Immature natural killer cell (primary cell): ENCODE measurements around the gene RPL15. TPM values are rescaled to one million over a fixed set of nuclear protein-coding genes. Genes with fewer than 3 reads are reported as not detected.
A peak's percentile ranks its signal among the peaks of the same experiment; 100 is the strongest.

Experiments used
- DNase-seq, 3 donors: peaks; one replicate each; pipeline ENCODE4 v3.0.0; 2022; ENCODE audit warnings: mixed read lengths in 1 of 3
- H3K27ac Mint-ChIP-seq, 6 donors: one replicate each; pipeline ENCODE4 v1.8.0; 2020; ENCODE audit warnings: mixed read lengths in 6 of 6, mild to moderate bottlenecking in 5 of 6, inconsistent platforms in 4 of 6, moderate library complexity in 3 of 6
- H3K27me3 Mint-ChIP-seq, 3 donors: one replicate each; pipeline ENCODE4 v1.8.0; 2020 to 2021; ENCODE audit warnings: low read depth in 3 of 3, mild to moderate bottlenecking in 3 of 3, mixed read lengths in 3 of 3, moderate library complexity in 3 of 3, inconsistent platforms in 1 of 3
- H3K36me3 Mint-ChIP-seq, 3 donors: one replicate each; pipeline ENCODE4 v1.8.0; 2020; ENCODE audit warnings: mixed read lengths in 3 of 3, inconsistent platforms in 2 of 3, mild to moderate bottlenecking in 2 of 3
- H3K4me1 Mint-ChIP-seq, 2 donors: one replicate each; pipeline ENCODE4 v1.8.0; 2020; ENCODE audit warnings: inconsistent platforms in 2 of 2, mild to moderate bottlenecking in 2 of 2, mixed read lengths in 2 of 2, moderate library complexity in 1 of 2
- H3K4me3 Mint-ChIP-seq, 5 donors: one replicate each; pipeline ENCODE4 v1.8.0; 2020; ENCODE audit warnings: mild to moderate bottlenecking in 5 of 5, mixed read lengths in 5 of 5, inconsistent platforms in 3 of 5, moderate library complexity in 3 of 5
- H3K9me3 Mint-ChIP-seq, 6 donors: one replicate each; pipeline ENCODE4 v1.8.0; 2020; ENCODE audit warnings: mild to moderate bottlenecking in 6 of 6, mixed read lengths in 6 of 6, inconsistent platforms in 4 of 6, moderate library complexity in 3 of 6
- polyA plus RNA-seq, 3 donors: library from polyadenylated mRNA; unstranded; fragments of 300-500 nt; fragmentation: Illumina TruSeq; gene quantifications; one replicate each; pipeline ENCODE4 v1.2.3, GENCODE V29; 2021

Gene RPL15
- polyA plus RNA-seq, 3 donors from 2014 or later = 2,712 to 5,031 (median 2,871) TPM

- Mint-ChIP-seq H3K27me3 (peaks cover 0 to 2% (median 0%) of the 10 kb centered on the region in 3 donors), H3K4me1 (peaks cover 17 to 19% of the 10 kb centered on the region in 2 donors), H3K4me3 (no peak overlapping the region), H3K36me3 (peaks cover 3 to 29% (median 12%) of the 10 kb centered on the region in 3 donors), H3K27ac (peak overlapping the region in 1 of 6 donors; percentile 1), H3K9me3 (no peaks in the 10 kb centered on the region)
- no peak for DNase-seq
Measured at GRCh38 chr3:23923786-23924185, 6.9 kb downstream of the RPL15 start.

DNA sequence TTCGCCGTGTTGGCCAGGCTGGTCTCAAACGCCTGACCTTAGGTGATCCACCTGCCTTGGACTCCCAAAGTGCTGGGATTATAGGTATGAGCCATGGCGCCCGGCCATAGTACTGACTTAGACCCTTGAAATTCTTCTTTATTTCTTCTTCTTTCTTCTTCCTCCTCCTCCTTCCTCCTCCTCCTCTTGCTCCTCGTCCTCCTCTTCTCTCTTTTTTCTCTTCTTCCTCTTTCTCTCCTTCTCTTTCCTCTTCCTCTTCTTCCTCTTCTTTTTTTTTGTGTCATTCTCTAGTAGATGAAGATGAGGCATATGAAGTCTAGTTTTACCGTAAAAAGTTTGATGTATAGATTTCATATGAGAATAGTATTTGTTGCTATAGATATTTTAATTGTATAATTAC lies 9.3 kb downstream of the RPL15 start:
- no peak overlapping the region for H3K27ac Mint-ChIP-seq

GRCh38 chr3:23926736-23927135 lies 9.8 kb downstream of the RPL15 start:
- Mint-ChIP-seq H3K36me3 (peaks cover 0 to 9% (median 4%) of the 10 kb centered on the region in 3 donors), H3K4me1 (peaks cover 0 to 4% of the 10 kb centered on the region in 2 donors), H3K4me3 (no peak overlapping the region), H3K9me3 (no peaks in the 10 kb centered on the region), H3K27me3 (peaks cover 0 to 2% (median 2%) of the 10 kb centered on the region in 3 donors), H3K27ac (no peak overlapping the region)
- DNase-seq = no peak

More for the DNA sequence above, 9.3 kb downstream of the RPL15 start:
- Mint-ChIP-seq H3K36me3 (peaks cover 0 to 11% (median 4%) of the 10 kb centered on the region in 3 donors), H3K27me3 (peaks cover 0 to 2% (median 0%) of the 10 kb centered on the region in 3 donors), H3K9me3 (no peaks in the 10 kb centered on the region), H3K4me3 (no peak overlapping the region), H3K4me1 (no peaks in the 10 kb centered on the region)
- DNase-seq = no peak

DNA sequence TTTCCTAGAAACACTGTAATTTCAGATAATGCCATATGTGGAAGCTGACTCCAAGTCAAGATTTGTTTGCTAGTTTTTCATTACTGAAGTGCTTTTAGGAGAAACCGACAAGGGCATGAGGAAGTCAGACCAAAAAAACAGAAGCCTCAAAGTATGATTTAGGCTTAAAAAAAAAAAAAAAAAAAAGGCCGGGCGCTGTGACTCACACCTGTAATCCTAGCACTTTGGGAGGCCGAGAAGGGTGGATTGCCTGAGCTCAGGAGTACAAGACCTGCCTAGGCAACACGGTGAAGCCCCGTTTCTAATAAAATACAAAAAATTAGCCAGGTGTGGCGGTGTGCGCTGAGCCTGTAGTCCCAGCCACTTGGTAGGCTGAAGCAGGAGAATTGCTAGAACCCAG lies 11.6 kb downstream of the RPL15 start:
- Mint-ChIP-seq H3K4me1 (peaks cover 0 to 4% of the 10 kb centered on the region in 2 donors), H3K9me3 (no peaks in the 10 kb centered on the region), H3K27me3 (peaks cover 0 to 2% (median 2%) of the 10 kb centered on the region in 3 donors), H3K27ac (no peak overlapping the region), H3K36me3 (peaks cover 0 to 9% (median 4%) of the 10 kb centered on the region in 3 donors), H3K4me3 (no peak overlapping the region)
- DNase-seq = no peak

DNA sequence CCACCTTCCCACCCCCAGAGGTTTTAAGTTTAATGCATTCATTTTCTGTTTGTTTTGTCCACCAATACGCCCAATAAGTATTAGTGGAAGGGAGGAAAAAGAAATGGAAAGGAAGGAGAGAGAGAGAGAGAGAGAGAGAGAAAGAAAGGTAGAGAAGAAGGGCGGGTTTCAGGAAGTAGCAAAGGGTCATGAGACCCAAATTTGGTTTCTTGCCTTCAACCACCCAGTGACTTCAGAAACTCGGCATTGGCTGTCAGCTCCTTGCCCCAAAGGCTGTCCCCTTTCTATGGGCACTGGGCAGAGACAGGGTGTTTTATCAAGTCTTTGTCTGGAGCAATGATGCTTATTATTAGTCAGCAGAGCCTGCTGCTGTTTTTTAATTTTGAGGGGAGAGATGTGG lies 14.7 kb downstream of the RPL15 start:
- peaks cover 0 to 5% (median 3%) of the 10 kb centered on the region in 3 donors for H3K36me3 Mint-ChIP-seq

DNA sequence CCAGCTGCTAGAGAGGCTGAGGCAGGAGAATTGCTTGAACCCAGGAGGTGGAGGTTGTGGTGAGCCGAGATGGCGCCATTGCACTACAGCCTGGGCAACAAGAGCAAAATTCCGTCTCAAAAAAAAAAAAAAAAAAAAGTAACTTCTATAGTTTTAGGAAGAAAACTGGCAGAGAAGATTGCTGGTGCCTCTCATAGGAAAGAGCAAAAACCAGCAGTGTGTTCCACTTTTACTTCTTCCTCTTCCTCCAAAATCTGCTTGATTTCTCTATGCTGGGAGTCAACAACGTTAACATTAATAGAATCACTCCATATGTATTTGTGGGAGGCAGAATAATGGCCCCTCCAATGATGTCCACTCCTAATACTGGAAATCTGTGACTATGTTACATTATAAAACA lies 15.6 kb downstream of the RPL15 start:
- peaks cover 0 to 6% (median 5%) of the 10 kb centered on the region in 3 donors for H3K36me3 Mint-ChIP-seq

More for the DNA sequence above, 14.7 kb downstream of the RPL15 start:
- Mint-ChIP-seq H3K27ac (peak overlapping the region in 1 of 6 donors; percentile 18), H3K9me3 (peaks cover 0 to 1% (median 0%) of the 10 kb centered on the region in 6 donors), H3K27me3 (peaks cover 0 to 2% (median 2%) of the 10 kb centered on the region in 3 donors), H3K4me3 (peak overlapping the region in 1 of 5 donors; percentile 1), H3K4me1 (peaks cover 0 to 4% of the 10 kb centered on the region in 2 donors)
- no peak for DNase-seq

GRCh38 chr3:23934253-23934652 lies 17.3 kb downstream of the RPL15 start:
- DNase-seq = no peak
- Mint-ChIP-seq H3K27ac (no peak overlapping the region), H3K9me3 (peaks cover 0 to 1% (median 0%) of the 10 kb centered on the region in 6 donors), H3K27me3 (peaks cover 0 to 4% (median 3%) of the 10 kb centered on the region in 3 donors), H3K4me3 (no peak overlapping the region), H3K4me1 (peaks cover 0 to 4% of the 10 kb centered on the region in 2 donors), H3K36me3 (peaks cover 0 to 8% (median 3%) of the 10 kb centered on the region in 3 donors)

More for the DNA sequence above, 15.6 kb downstream of the RPL15 start:
- Mint-ChIP-seq H3K9me3 (peaks cover 0 to 1% (median 0%) of the 10 kb centered on the region in 6 donors), H3K4me1 (peaks cover 0 to 4% of the 10 kb centered on the region in 2 donors), H3K4me3 (no peak overlapping the region), H3K27me3 (peaks cover 0 to 3% (median 2%) of the 10 kb centered on the region in 3 donors), H3K27ac (no peak overlapping the region)
- no peak for DNase-seq

DNA sequence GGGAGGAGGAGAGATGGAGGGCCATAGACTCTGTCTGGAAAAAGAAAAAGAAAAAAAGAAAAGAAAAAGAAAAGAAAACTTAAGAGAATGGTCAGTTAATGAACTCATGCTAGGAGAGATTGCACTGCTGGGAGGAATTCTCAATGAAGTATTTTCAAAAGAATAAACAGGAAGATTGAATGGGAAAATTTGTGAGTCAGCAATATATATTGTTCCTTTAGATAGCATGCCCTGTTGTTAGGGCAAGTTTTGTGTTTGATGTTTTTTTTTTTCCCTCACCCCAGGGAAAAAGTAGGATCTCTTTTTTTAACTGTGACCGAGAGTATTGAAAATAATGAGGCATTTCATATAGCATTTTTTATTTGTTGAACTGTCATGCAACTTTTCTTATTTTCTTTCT lies 20.4 kb downstream of the RPL15 start:
- Mint-ChIP-seq H3K4me3 (no peak overlapping the region), H3K27ac (no peak overlapping the region), H3K27me3 (peaks cover 0 to 3% (median 2%) of the 10 kb centered on the region in 3 donors), H3K4me1 (no peaks in the 10 kb centered on the region), H3K9me3 (peaks cover 0 to 1% (median 0%) of the 10 kb centered on the region in 6 donors), H3K36me3 (peaks cover 0 to 8% (median 3%) of the 10 kb centered on the region in 3 donors)
- DNase-seq = no peak

DNA sequence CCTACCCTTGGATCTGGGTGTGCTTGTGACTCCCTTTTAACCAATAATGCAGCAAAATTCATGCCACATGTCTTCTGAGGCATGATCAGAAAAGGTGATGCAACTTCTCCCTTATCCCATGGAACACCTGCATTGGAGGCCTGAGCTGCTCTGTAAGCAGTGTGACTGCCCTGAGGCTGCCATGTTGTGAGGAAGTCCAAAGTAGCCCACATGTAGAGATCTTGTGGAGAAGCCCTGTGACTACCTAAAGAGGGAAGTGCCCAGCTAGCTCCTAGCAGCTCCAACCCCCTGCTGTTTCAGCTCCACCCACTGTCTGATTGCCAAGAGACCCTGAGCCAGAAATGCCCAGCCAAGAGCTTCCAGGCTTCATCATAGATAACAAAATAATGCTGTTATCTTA lies 21.8 kb downstream of the RPL15 start:
- peaks cover 0 to 8% (median 3%) of the 10 kb centered on the region in 3 donors for H3K36me3 Mint-ChIP-seq
- H3K27ac Mint-ChIP-seq = no peak overlapping the region
- peaks cover 0 to 4% of the 10 kb centered on the region in 2 donors for H3K4me1 Mint-ChIP-seq
- peaks cover 2 to 4% (median 4%) of the 10 kb centered on the region in 3 donors for H3K27me3 Mint-ChIP-seq
- peaks cover 0 to 1% (median 0%) of the 10 kb centered on the region in 6 donors for H3K9me3 Mint-ChIP-seq
- no peak for DNase-seq
- H3K4me3 Mint-ChIP-seq = no peak overlapping the region

GRCh38 chr3:23940775-23941174 lies 23.8 kb downstream of the RPL15 start:
- Mint-ChIP-seq H3K4me1 (peaks cover 8 to 14% of the 10 kb centered on the region in 2 donors), H3K27me3 (peaks cover 12 to 17% (median 14%) of the 10 kb centered on the region in 3 donors), H3K4me3 (no peak overlapping the region), H3K36me3 (peaks cover 0 to 6% (median 0%) of the 10 kb centered on the region in 3 donors), H3K27ac (peak overlapping the region in 1 of 6 donors; percentile 23), H3K9me3 (no peaks in the 10 kb centered on the region)
- no peak for DNase-seq

- H3K9me3 Mint-ChIP-seq = no peaks in the 10 kb centered on the region
- no peak for DNase-seq
- H3K27me3 Mint-ChIP-seq = peaks cover 12 to 21% (median 17%) of the 10 kb centered on the region in 3 donors
- H3K27ac Mint-ChIP-seq = peak overlapping the region in 1 of 6 donors; percentile 23
- H3K4me1 Mint-ChIP-seq = peaks cover 10 to 16% of the 10 kb centered on the region in 2 donors
- peaks cover 0 to 6% (median 0%) of the 10 kb centered on the region in 3 donors for H3K36me3 Mint-ChIP-seq
- H3K4me3 Mint-ChIP-seq = no peak overlapping the region
Measured at GRCh38 chr3:23941440-23941839, 24.5 kb downstream of the RPL15 start.

- no peak for DNase-seq
- Mint-ChIP-seq H3K4me1 (peaks cover 20 to 27% of the 10 kb centered on the region in 2 donors), H3K36me3 (peaks cover 0 to 4% (median 3%) of the 10 kb centered on the region in 3 donors), H3K27me3 (peaks cover 11 to 30% (median 25%) of the 10 kb centered on the region in 3 donors), H3K4me3 (no peak overlapping the region), H3K27ac (no peak overlapping the region), H3K9me3 (no peaks in the 10 kb centered on the region)
Measured at GRCh38 chr3:23942546-23942945, 25.6 kb downstream of the RPL15 start.

DNA sequence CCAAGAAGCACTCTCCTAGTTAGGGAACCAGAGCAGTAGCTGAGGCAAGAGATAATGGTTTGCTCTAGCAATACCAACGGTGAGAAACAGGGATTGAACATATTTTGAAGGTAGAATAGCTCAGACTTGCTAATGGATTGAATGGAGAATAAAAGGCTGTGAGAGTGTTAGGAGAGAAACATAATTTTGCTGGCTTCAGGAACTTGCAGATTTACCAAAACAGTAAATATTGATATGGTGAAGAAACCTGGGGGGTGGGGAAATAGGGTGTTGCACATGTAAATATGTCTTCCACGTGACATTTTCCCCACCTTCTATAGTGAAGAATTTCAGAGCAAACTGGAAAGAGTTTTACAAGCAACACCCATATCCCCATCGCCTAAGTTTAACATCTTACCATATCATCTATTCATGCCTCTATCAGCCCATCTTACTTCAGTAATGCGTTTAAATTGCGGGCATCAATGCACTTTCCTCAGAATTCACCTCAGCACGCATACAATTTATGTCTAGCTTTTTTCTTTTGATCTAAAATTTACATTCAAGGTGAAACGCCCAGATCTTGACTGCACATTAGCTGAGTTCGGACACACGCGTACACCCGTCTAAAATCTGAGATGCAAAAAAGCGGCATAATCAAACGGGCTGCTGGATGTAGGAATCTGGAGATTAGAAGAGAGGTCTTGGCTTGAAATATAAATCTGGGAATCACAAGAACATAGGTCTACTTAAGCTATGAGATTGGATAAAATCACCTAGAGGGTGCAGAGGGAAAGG lies 27.3 kb downstream of the RPL15 start:
- H3K4me1 Mint-ChIP-seq = peaks cover 28 to 40% of the 10 kb centered on the region in 2 donors
- no peak for DNase-seq
- H3K27me3 Mint-ChIP-seq = peaks cover 13 to 38% (median 28%) of the 10 kb centered on the region in 3 donors
- H3K36me3 Mint-ChIP-seq = peaks cover 0 to 4% (median 0%) of the 10 kb centered on the region in 3 donors
- no peaks in the 10 kb centered on the region for H3K9me3 Mint-ChIP-seq
- H3K27ac Mint-ChIP-seq = peak overlapping the region; percentile 65 to 93 (median 91)
- peak overlapping the region; percentile 84 to 91 (median 86) for H3K4me3 Mint-ChIP-seq
